GM21526 (cell line): ENCODE results near the gene USP48.

ENCODE experiments used
- ATAC-seq: cut with Tn5 transposase; IDR thresholded peaks from one replicate; pipeline ENCODE4 v1.9.1; 2021; ENCODE audit warnings: moderate library complexity; ENCODE audit not compliant: unreplicated experiment, low FRiP score

The USP48 gene

DNA sequence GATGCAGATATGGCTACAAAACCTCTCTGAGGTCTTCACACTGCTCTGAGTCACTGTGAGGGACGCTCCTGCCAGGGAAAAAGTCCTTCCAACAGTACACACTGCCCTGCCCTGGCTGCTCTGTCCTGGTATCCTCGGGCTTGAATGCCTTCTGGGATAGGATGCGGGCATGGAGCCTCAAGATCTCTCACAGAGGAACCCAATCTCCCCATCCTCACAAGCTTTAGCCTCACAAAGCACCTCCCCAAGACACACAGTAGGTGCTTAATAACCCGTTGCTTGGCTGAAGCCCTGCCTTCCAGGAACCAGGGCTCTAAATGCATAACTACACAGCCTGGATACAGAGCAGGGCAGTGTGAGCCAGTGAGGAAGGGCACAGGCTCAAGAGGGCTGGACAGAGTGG lies 123.0 kb downstream of the USP48 start:
- no peak for ATAC-seq

DNA sequence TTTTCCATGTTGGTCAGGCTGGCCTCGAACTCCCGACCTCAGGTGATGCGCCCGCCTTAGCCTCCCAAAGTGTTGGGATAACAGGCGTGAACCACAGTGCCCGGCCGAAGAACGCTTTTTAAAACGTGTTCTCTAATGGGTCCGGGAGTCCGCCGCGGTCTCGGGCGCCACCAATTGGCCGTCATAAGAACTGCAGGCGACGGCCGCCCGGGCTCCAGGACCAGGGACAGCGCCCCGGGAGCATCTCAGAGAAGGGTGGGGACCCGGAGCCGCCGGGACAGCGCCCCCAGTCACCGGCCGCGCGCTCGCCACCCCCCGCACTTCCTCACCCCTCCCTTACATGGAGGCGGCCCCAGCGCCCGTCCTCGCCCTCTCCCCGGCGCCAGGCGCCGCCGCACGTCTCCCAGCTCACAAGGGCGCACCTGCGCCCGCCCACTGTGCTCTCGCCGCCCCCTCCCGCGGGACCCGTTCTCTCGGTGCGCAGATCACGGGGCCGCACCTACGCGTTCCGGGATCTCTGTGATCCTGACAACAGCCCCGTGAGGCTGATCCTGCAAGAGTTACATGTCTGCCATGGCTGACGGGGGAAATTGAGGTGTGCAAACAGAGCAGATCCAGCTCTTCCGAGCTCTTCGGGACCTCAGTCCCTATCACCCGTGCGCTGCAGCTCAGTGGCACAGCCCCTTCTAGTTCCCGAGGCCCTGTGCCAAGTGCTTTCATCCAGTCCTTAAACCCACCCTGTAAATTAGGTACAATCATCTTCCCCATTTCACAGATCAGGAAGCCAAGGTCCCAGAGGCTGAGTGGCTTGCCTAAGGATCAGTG lies 123.6 kb downstream of the USP48 start:
- no peak for ATAC-seq

DNA sequence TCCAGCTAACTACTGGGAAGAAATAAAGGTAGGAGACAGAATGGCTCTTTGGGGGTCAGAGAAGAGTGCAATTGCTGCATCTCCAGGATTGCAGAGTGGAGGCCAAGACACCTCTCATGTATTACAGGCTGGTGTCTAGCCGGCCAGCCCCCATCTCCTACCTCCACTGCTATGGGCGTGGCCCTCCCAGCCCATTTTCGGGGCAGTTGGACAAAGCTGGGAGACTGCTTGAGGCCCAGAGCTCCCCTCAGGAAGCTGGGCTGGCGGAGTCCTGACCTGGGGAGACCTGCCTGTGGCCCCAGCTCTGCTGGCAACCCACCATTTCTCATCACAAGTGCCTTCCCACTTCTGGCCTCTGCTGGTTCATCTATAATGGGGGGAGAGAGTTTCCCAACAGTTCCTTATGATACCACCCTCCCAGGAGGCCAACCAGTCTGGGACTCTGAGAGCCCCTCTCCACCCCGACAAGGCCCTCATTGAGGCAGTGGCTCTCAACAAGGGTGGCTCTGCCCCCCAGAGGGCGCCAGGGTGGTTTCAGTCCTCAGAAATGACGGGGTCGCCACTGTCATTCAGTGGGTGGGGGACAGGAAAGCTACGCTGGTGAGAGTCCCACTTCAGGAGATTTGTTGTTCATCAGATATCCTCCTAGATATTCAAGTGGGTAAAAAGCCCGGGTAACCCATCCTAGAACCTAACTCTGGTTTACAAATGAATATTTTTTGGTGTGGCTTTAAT lies 125.3 kb downstream of the USP48 start:
- no peak for ATAC-seq

DNA sequence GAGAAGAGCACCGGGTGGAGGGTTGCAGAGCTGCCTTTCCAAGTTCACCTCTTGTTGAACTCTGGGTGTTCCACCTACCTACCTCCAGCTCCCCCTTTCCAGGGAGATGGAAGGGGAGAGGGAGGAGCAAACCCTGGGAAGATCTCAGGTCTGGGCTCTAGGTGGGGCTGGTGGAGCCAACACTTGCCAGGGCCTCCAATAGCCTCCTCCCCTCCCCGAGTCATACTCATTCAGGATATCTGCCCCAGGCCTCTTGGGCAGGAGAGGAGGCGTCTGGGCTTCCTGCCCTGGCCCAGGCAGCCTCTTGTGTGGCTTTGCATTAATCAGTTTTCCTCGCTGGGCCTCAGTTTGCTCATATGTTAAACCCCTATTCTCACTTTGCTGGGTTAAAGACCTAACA lies 127.2 kb downstream of the USP48 start:
- no peak for ATAC-seq

- no peak for ATAC-seq
Measured at GRCh38 chr1:21655259-21655658, 127.7 kb downstream of the USP48 start.

GRCh38 chr1:21654209-21654608 lies 128.7 kb downstream of the USP48 start:
- ATAC-seq, result no peak

- ATAC-seq, result no peak
Measured at GRCh38 chr1:21653744-21654100, 129.2 kb downstream of the USP48 start.

DNA sequence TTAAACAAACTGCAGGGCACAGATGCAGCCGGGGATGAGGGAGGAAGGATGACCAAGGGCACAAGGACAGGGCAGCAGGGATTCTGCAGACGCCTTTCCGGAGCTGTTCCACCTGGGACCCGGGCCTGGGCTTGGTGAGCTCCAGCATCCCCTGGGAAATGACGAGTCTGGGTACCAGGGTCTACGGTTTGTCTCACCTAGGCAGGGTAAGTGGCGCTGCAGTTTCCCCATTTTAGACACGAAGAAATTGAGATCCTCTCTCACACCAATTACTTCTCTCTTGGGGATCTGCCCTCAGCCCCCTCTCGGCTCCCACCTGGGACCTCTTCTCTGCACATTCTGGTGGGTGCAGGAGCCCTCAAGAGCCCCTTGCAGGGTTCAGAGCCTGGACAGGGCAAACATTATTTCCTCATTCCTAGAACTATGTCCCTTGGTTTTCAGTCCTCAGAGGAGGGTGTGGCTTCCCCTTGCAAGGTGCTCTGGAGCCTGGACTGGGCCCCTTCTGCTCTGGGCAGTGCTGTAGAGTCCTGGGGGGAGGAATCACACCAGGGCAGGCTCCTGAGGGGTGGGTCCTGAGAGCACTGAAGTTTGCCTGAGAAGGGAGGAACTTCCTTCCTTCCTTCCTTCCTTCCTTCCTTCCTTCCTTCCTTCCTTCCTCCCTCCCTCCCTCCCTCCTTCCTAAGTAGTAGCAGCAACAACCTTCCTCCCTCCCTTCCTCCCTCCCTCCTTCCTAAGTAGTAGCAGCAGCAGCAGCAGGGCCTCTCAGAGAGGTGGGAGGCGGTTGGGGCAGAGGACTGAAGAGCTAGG lies 129.8 kb downstream of the USP48 start:
- no peak for ATAC-seq

DNA sequence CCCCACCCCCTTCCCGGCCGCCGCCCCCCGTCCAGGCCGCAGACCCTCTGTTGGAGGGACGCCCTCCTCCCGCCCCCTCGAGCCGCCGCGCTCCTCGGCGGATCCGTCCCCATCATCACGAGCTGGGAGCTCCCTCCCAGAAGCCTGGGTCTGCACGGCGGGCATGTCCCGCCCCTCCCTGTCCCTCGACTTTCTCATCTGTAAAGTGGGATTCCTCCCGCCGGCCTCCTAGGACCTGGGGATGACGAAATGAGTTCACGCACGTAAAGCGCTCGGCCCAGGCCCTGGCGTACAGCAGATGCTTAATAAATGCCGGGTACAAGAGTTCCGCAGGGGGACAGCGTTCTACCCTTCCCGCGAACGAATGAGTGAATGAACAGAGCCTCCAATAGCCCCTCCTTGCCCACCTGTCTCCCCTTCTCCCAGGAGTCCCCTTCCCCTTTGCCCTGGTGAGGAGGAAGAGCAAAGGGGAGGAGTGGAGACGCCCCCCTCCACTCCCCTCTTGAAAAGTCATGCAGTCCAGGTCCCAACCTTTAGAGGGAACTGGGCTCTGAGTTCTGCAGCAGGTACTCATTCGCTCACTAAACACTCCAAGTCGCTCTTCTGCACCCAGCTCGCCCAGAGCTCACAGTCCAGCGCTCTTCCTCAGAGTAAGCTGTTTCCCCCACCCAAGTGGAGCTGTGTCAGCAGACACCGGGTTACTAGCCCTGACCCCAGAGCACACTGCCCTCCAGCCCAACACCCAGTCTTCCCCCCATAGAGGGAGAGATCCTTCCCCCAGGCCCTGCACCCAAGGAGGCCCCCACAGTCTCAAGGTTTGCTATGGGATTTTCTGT lies 130.6 kb downstream of the USP48 start:
- ATAC-seq, result no peak

DNA sequence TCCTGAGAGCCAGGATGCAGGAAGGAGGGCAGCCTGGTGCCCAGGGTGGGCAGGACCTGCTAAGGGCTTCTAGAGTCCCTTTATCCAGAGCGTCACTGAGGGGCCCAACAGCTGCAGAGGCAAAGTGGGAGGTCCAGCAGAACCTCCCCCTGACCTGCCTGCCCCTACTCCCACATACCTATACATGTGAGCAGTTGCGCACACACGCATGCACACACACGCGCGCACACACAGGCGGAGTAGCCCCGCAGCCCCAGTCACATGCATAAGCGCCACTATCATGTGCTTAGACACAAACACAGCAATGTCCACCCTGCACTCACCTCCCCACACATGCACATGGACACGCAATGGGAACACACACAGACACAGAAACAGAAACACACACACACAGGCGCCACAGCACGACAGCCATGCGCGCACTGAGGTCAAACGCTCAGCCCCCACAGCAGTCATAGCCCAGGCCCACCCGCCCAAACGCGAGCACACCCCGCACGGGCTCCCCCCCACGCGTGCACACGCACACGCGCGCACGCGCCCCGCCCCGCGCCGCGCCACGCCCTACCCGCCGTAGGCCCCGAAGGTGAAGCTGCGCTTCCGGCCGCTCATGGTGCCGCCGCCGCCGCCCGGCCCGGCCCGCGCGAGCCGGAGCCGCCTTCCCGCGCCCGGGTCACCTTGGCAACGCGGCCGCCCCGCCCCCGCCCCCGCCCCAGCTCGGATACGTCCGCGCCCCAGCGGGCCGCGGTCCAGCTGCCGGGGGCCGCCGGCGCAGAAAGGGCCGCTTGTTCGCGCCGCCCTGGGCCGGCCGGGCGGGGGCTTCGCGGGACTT lies 131.5 kb downstream of the USP48 start:
- ATAC-seq, result no peak

DNA sequence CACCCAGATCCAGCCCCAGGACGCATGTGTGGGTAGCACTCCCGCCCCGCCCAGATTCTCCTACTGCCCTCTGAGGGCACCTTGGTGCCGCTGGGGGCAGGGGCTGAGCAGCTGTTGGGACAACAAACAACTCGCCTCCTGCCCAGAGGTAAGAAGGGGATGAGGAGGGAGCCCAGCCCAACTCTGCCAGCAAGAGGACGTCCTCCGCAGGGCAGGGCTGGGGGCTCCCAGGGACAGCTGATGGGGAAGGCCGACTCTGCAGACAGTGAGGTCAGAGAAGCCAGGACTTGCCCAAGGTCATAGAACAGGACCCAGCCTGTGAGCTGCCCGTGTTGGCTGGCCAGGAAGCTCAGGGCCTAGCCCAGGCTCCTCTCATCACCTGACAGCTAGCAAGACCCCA lies 132.5 kb downstream of the USP48 start:
- no peak for ATAC-seq

DNA sequence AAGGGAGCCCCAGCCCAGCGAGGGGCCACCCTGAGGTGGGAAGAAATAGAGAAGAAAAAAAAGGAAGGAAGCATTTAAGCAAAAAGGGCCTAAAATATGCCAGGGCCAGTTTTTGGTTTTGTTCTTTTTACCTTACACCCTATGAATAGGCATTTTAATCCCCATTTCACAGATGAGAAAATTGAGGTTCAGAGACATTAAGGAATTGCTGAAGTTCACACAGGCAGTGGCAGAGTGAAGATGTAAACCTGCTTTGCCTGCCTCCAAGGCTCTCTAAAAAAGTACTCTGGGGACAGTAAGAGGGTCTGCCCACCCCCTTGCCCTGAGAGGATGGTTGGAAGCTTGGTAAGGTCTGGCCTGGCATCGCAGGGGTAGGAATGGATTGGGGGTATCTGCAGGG lies 133.6 kb downstream of the USP48 start:
- ATAC-seq, result no peak

DNA sequence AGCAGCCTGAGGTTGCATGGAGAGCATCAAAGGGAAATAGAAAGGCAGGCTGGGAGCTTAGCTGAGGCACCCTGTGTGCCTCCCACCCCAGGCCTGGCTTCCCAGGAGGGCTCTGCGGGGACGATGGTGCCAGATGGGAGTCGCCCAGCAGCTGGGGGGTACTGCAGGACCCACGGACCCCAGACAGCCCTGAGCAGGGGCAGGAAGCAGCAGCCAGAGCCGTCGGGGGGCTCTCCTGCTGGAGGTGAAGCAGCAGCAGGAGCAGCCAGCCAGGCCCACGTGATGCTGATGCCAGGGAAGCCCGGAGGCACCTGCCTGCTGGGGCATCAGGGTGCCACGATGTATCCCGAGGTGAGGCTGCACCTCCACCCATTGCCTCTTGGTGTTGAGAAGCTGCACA lies 134.2 kb downstream of the USP48 start:
- ATAC-seq, result no peak

DNA sequence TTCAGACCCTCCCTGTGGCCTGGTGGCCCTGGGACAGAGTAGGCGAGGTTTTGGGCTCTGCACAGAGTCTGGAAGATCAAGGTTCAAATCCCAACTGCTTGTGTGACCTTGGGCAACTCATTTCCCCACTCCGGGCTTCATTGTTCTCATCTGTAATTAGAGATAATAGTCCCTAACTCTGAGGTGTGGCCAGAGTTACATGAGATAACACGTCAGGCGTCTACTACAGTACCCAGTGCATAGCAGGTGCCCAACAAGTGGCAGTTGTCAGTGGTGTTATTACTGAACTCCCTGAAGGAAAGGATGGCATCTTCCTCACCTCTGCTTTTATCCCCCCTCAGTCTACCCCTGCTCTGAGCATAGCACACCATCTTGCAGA lies 134.6 kb downstream of the USP48 start:
- ATAC-seq, result no peak

DNA sequence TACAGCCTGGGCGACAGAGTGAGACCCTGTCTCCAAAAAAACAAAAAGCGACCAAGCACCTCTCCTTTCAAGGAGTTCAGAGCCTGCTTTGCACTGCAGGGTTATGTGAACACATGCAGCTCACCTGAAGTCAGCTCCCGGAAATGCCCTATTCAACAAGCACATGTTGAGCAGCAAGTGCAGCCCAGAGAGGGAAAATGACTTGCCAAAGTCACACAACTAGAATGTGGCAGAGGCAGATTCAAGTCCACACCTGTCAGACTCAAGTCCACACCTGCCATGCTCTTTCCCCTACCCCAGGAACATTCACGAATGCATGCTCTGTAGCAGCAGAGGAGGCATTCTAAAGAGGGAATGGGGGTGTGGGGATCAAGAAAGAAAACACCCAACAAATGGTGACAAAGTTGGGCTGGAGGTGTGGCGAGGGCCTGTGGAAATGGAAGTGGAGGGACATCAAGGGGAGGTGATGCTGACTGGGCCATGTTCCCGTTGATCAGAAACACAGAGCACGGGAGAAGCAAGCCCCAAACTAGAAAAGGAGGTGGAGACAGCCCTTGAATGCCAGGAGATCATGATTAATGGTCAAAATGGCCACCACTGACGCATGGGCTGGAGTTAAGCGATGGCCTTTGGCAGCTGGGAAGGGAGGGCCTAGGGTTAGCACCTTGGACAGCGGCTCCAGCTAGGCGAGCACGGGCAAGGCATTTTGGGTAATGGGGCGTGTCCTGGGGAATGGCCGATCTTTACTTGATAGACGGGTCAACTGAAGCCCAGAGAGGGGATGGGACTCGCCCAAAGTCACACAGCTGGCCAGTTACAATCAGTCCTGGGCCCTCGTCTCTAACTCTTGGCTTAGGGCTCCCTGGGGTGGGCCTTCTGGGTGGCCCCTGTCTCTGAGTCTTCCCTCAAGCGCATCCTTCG lies 135.3 kb downstream of the USP48 start:
- no peak for ATAC-seq

DNA sequence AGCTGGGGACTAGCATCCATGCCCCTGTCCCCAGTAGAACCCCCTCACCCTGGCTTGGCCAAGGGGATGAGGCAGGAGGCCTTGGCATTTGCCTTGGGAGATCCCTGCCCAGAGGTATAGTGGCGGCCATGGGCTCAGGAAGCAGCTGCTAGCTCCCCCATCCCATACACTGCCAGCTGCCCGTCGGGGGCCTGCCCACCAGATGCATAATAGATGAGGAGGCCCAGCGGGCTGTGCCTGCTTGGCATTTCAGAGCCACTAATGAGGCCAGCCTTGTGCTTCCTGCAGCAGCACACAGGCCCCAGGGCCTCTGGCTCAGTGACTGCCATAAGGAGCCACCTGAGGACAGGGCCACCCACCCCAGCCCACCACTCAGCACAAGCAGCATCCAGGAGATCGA lies 137.4 kb downstream of the USP48 start:
- ATAC-seq, result no peak

DNA sequence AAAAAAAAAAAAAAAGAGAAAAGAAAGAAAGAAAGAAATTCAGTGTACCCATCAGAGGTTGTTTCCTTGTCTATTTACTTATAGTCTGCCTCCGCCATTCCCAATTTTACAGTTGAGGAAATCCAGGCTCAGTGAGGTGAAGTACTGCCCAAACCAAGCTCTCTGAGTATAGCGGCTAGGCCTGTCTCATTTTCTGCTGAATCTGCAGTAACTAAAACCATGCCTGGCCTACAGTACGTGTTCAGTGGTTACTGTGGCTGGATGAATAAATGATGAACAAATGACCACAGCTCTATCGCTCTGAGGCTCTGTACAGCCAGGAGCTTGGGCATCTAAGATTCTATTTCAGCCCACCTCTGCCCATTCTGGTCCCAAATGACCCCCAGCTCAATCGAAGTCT lies 138.0 kb downstream of the USP48 start:
- no peak for ATAC-seq

GRCh38 chr1:21644348-21644747 lies 138.6 kb downstream of the USP48 start:
- ATAC-seq, result no peak

DNA sequence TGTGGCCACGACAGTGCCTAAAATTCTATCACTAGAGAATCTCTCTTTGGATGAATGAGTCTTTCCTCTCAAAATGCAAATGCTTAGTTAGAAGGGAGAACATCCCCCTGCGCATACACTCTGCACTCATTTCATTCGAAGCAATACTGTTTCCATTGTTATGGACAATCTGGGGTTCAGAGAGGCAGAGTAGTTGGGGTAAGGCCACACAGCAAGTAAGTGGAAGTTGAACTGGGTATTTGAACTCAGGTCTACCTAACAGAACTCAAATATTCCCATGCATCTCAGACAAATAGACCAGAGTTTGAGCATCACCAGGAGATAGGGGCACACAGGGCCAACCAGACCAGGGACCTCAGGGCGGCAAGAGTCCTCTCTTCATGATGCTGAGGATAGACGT lies 139.3 kb downstream of the USP48 start:
- ATAC-seq, result no peak
